GM21786 (cell line): ENCODE data around the gene CLEC14A.

Experiments
- ATAC-seq: cut with Tn5 transposase; IDR thresholded peaks from one replicate; pipeline ENCODE4 v1.9.1; 2021; ENCODE audit not compliant: unreplicated experiment

CLEC14A gene

GRCh38 chr14:38206689-38207376, 49.1 kb downstream of the CLEC14A start:
- ATAC-seq, result no peak

DNA sequence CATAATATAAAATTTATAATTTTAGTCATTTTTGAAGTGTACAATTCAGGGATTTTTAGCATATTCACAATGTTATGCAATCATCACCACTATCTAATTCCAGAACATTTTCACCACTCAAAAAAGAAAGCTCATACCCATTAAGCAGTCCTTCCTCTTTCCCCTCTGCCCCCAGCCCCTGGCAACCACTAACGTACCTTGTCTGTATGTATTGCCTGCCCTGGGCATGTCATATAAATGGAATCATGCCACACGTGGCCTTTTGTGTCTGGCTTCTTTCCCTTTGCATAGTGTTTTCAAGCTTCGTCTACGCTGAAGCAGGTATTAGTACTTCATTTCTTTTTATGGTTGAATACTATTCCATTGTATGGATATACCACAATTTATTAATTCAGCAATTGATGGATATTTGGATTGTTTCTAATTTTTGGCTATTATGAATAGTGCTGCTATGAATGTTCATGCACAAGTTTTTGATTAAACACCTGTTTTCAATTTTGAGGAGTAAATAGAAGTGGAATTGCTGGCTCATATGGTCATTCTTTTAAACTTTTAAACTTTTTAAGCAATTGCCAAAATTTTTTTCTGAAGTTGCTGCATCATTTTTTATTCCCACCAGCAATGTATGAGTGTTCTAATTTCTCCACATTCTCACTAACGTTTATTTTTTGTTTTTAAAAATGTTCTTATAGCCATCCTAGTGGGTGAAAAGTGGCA, 49.8 kb downstream of the CLEC14A start:
- ATAC-seq, result no peak

DNA sequence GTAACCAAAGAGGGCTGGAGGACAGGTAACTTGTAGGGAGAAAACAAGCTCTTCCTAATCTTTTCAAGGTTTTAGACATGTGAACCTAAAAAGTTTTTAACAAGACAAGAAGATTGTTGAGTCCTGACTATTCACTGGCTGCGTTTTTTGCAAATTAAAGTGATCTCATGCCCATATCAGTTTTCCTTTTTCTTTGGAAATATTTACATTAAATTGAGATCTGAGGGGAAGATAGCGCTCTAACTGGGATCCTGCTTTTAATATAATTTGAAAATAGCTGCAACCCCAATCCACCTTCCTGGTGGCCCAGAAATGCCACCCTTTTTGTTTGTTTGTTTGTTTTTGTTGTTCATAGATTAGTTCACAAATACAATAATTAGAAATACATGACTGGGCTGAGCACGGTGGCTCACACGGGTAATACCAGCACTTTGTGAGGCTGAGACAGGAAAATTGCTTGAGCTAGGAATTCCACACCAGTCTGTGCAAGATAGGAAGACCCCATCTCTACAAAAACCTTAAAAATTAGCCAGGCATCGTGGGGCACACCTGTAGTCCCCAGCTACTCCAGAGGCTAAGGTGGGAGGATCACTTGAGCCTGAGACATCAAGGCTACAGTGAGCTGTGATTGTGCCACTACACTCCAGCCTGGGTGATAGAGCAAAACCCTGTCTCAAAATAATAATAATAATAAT, 50.6 kb downstream of the CLEC14A start:
- no peak for ATAC-seq

DNA sequence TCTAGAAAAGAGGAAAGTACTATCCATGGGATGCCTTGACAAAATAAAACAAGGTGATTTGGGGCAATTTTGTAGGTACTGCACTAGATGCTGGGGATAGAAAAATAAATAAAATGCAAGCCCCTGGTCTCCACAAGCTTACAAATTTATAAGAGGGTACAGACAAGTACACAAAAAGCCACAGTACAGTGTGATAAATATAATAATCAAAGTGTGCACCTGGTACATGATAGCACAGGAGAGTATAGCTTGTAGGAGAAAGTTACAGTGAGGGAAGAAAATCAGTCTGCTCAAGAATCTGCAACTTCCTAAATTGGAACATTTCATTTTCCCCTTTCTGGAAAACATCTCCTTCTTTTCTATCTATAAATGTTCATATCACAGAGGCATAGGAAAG, 51.2 kb downstream of the CLEC14A start:
- ATAC-seq, result no peak
